Vagina (tissue), 2 donors: ENCODE data around the gene TMEM255B. TPM values are rescaled to one million over a fixed set of nuclear protein-coding genes. Genes with fewer than 3 reads are reported as not detected.

Experiments
- DNase-seq, 2 donors: peaks; one replicate each; pipeline ENCODE4 v3.0.0-alpha.2; 2017; ENCODE audit errors: extremely low spot score in 2 of 2
- H3K27ac ChIP-seq: fragments of 200-600 bp; sonication (generic); one replicate; pipeline ENCODE4 v1.5.1; 2019
- H3K27me3 ChIP-seq: fragments of 200-600 bp; sonication (generic); one replicate; pipeline ENCODE4 v1.5.1; 2019
- H3K36me3 ChIP-seq, 2 donors: fragments of 200-600 bp; sonication (generic); one replicate each; pipeline ENCODE4 v1.5.1; 2017 to 2019
- H3K4me1 ChIP-seq: fragments of 200-600 bp; sonication (generic); one replicate; pipeline ENCODE4 v1.5.1; 2019
- H3K4me3 ChIP-seq, 2 donors: fragments of 200-600 bp; sonication (generic); 1 replicate in 1 of 2; 2 replicates in 1 of 2; pipeline ENCODE4 v1.5.1; 2016 to 2019
- H3K9me3 ChIP-seq: fragments of 200-600 bp; sonication (generic); one replicate; pipeline ENCODE4 v1.5.1; 2019
- POLR2A ChIP-seq, 2 donors: fragments of 450-650 bp; IDR thresholded peaks; one replicate each; pipeline ENCODE4 v1.6.1; 2017; ENCODE audit warnings: antibody characterized with exemption in 2 of 2, mild to moderate bottlenecking in 2 of 2, moderate library complexity in 2 of 2
- POLR2AphosphoS5 ChIP-seq, 2 donors: sonication (generic); formaldehyde crosslinking; IDR thresholded peaks; one replicate each; pipeline ENCODE4 v1.9.0; 2017; ENCODE audit warnings: antibody characterized with exemption in 2 of 2, mild to moderate bottlenecking in 2 of 2, low read depth in 1 of 2; ENCODE audit not compliant: insufficient read depth in 1 of 2
- intact Hi-C: fragments of 100-400 bp; cut with DNase I; formaldehyde crosslinking; loops from one replicate; pipeline ENCODE4 v1.15.1; 2023
- total RNA-seq: library from RNA; depleted of rRNA; stranded (reverse); fragments of >200 nt; gene quantifications from one replicate; pipeline ENCODE4 v1.2.3, GENCODE V29; 2016
- TF ChIP-seq, protein P1 (sequence below), 3 experiments: fragments of 450-650 bp in 2 of 3; fragments of 200-600 bp in 1 of 3; sonication (generic) in 1 of 3; IDR thresholded peaks; one replicate each; pipeline ENCODE4 v1.5.1; 2017 to 2019; ENCODE audit warnings: antibody characterized with exemption in 3 of 3, mild to moderate bottlenecking in 2 of 3, moderate library complexity in 2 of 3

TMEM255B gene
- total RNA-seq, 1 donor from 2014 or later = 6.4 TPM

DNA sequence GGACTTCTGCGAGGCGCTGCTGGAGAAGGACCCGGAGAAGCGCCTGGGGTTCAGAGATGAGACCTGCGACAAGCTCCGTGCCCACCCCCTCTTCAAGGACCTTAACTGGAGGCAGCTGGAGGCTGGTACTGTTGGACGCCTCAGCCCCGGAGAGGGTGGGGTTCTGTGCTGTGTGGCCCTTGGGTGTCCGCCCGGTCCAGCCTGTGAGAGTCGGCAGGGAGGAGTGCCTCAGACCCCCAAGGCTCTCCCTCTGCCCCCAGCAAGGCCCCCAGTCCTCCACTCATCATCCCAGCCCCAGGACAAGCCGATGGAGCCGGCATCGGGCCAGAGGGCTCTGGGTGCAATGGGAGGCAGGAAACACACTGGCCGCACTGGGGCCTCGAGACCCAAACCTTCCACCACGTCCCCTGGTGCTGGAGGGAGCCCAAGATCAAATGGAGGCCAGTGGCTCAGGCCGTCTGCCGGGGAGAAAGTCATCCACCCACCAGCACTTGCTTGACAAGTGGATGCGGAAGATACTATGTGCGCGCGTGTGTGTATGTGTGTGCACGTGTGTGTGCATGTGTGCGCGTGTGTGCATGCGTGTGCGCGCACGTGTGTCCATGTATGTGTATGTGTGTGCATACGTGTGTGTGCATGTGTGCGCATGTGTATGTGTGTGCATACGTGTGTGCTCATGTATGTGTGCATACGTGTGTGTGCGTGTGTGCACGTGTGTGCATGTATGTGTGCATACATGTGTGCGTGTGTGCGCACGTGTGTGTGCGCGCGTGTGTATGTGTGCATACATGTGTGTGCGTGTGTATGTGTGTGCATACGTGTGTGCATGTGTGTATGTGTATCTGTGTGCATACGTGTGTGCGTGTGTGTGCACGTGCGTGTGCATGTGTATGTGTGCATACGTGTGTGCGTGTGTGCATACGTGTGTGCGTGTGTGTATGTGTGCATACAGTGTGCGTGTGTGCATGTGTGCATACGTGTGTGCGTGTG is 25.8 kb upstream of the TMEM255B start:
- Histone ChIP-seq H3K27ac (no peak overlapping the region), H3K4me3 (no peak overlapping the region), H3K9me3 (no peaks in the 10 kb centered on the region), H3K27me3 (no peaks in the 10 kb centered on the region), H3K4me1 (peaks cover 8% of the 10 kb centered on the region), H3K36me3 (no peaks in the 10 kb centered on the region)
- TF ChIP-seq POLR2AphosphoS5 (IDR thresholded peaks at IDR 0.05; ENCODE audit: insufficient read depth in 1 of 2, low read depth in 1 of 2) = no peak
- TF ChIP-seq POLR2A (IDR thresholded peaks at IDR 0.05) = no peak
- TF ChIP-seq, protein P1, sequence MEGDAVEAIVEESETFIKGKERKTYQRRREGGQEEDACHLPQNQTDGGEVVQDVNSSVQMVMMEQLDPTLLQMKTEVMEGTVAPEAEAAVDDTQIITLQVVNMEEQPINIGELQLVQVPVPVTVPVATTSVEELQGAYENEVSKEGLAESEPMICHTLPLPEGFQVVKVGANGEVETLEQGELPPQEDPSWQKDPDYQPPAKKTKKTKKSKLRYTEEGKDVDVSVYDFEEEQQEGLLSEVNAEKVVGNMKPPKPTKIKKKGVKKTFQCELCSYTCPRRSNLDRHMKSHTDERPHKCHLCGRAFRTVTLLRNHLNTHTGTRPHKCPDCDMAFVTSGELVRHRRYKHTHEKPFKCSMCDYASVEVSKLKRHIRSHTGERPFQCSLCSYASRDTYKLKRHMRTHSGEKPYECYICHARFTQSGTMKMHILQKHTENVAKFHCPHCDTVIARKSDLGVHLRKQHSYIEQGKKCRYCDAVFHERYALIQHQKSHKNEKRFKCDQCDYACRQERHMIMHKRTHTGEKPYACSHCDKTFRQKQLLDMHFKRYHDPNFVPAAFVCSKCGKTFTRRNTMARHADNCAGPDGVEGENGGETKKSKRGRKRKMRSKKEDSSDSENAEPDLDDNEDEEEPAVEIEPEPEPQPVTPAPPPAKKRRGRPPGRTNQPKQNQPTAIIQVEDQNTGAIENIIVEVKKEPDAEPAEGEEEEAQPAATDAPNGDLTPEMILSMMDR (IDR thresholded peaks at IDR 0.05) = no peak
- intact Hi-C loops = no loop called here
- DNase-seq = no peak

DNA sequence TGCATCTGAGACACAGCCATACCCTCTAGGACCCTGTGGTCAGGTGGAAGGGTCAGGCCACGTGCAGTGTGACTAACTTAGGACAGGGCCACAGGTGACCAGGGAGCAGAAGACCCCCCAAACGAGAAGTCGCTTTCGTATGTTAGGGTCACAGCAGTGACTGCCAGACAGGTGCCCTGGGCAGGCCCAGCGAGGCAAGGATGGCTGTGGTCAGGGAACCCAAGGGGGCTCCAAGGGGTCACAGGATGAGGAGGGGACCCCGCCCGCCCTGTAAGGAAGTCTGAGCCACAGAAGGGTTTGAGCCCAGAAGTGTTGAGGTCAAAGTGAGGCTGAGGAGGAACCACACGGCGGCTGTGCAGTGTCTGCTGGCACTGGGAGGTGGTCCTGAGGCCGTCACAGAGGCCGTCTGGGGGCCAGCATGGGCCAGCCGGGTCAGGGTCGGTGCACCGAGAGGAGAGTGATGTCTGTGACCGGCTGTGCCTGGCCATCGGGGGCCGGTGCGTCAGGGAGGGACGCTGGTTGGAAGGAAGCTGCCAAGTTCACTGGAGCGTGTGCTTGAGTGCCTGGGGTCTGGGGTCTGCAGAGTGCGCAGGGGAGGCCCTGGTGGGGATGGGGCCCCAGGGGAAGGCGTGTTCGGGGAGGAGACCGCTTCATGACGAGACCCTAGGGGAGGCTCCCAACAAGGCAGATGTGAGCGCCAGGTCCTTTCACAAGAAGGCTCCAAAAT is 24.8 kb upstream of the TMEM255B start:
- Histone ChIP-seq H3K27ac (no peak overlapping the region), H3K4me3 (no peak overlapping the region), H3K27me3 (no peaks in the 10 kb centered on the region), H3K9me3 (no peaks in the 10 kb centered on the region), H3K36me3 (no peaks in the 10 kb centered on the region), H3K4me1 (peaks cover 8% of the 10 kb centered on the region)
- TF ChIP-seq POLR2A (IDR thresholded peaks at IDR 0.05) = no peak
- no peak for DNase-seq
- intact Hi-C loops = no loop called here

DNA sequence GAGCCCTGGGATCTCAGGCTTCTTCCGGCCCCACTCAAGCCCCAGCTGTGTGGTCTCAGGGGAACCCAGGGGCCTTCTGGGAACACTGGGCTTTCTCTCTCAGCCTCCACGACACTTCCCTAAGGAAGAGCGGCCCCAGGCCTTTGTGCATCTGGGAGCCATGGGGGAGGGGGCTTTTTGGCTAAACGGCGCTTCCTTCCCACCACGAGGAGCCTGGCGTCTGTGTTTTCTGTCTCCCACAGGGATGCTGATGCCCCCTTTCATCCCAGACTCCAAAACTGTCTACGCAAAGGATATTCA is 24.2 kb upstream of the TMEM255B start:
- no peak overlapping the region for H3K4me3 ChIP-seq
- no peaks in the 10 kb centered on the region for H3K9me3 ChIP-seq
- intact Hi-C loops = no loop called here
- DNase-seq = no peak
- H3K27ac ChIP-seq = no peak overlapping the region
- peaks cover 3% of the 10 kb centered on the region for H3K4me1 ChIP-seq
- no peaks in the 10 kb centered on the region for H3K27me3 ChIP-seq
- no peaks in the 10 kb centered on the region for H3K36me3 ChIP-seq
- TF ChIP-seq POLR2A (IDR thresholded peaks at IDR 0.05) = no peak
- TF ChIP-seq, protein P1 (IDR thresholded peaks at IDR 0.05) = no peak
- TF ChIP-seq POLR2AphosphoS5 (IDR thresholded peaks at IDR 0.05; ENCODE audit: insufficient read depth in 1 of 2, low read depth in 1 of 2) = no peak

DNA sequence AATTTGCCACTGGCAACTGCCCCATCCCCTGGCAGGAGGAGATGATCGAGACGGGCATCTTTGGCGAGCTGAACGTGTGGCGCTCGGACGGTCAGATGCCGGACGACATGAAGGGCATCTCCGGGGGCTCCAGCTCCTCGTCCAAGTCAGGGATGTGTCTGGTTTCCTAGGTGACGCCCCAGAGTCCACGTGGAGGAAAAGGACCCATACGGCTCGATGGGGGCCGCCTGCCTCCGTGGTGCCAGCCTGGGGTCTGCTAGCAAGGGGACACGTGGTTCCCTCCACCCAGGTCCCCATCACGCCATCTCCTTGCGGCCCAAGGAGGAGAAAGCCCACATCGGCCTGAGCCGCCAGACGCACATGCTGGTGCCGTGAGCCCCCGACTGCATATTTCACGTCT is 23.8 kb upstream of the TMEM255B start:
- TF ChIP-seq POLR2AphosphoS5 (IDR thresholded peaks at IDR 0.05; ENCODE audit: insufficient read depth in 1 of 2, low read depth in 1 of 2) = no peak
- TF ChIP-seq POLR2A (IDR thresholded peaks at IDR 0.05) = no peak
- TF ChIP-seq, protein P1 (IDR thresholded peaks at IDR 0.05) = no peak
- no peak overlapping the region for H3K4me3 ChIP-seq
- intact Hi-C loops = no loop called here
- no peak for DNase-seq
- H3K27me3 ChIP-seq = no peaks in the 10 kb centered on the region
- no peaks in the 10 kb centered on the region for H3K4me1 ChIP-seq
- no peak overlapping the region for H3K27ac ChIP-seq
- no peaks in the 10 kb centered on the region for H3K9me3 ChIP-seq
- no peaks in the 10 kb centered on the region for H3K36me3 ChIP-seq

DNA sequence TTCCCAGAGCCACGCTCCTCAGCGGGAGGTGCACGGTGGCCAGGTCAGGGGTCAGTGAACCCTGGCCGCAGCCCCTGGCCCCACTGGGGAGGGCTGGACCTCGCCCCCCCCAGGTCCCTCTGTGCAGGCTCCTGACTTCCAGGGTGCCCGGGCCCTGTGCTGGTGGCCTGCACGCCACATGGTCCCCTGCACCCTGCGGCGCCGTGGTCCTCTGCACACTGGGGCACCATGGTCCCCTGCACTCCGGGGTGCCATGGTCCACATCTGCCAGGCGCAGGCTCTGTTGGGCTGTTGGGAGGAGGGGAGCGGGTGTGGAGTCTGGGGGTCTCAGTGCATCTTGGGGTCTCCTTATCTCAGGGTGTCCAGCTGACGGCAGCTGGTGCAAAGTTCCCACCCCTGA is 23.3 kb upstream of the TMEM255B start:
- no peaks in the 10 kb centered on the region for H3K27me3 ChIP-seq

More for the DNA sequence above, 23.3 kb upstream of the TMEM255B start:
- H3K4me3 ChIP-seq = no peak overlapping the region
- H3K27ac ChIP-seq = no peak overlapping the region
- no peak for DNase-seq
- intact Hi-C loops = no loop called here
- no peaks in the 10 kb centered on the region for H3K9me3 ChIP-seq
- no peaks in the 10 kb centered on the region for H3K4me1 ChIP-seq
- H3K36me3 ChIP-seq = no peaks in the 10 kb centered on the region
- TF ChIP-seq, protein P1 (IDR thresholded peaks at IDR 0.05) = no peak
- no peak for TF ChIP-seq POLR2A (IDR thresholded peaks at IDR 0.05)
